ENCODE results near the gene CLCA2.

The CLCA2 gene

GRCh38 chr1:86455073-86455472 lies 31.1 kb downstream of the CLCA2 start:
- no peak for DNase-seq (ENCODE audit: low read depth)
- H3K4me3 ChIP-seq (ENCODE audit: control insufficient read depth, low read depth, low read length): no peak overlapping the region
- TF ChIP-seq CTCF (conservative IDR thresholded peaks at IDR 0.05; ENCODE audit: control insufficient read depth, insufficient read depth, low read depth, low read length): no peak

- H3K4me3 ChIP-seq (ENCODE audit: control insufficient read depth, low read depth, low read length): no peak overlapping the region
- no peak for DNase-seq (ENCODE audit: low read depth)
- no peak for TF ChIP-seq CTCF (conservative IDR thresholded peaks at IDR 0.05; ENCODE audit: control insufficient read depth, insufficient read depth, low read depth, low read length)
Observed at GRCh38 chr1:86460998-86461397, 37.0 kb downstream of the CLCA2 start.

- no peak for TF ChIP-seq CTCF (conservative IDR thresholded peaks at IDR 0.05; ENCODE audit: control insufficient read depth, insufficient read depth, low read depth, low read length)
- no peak for DNase-seq (ENCODE audit: low read depth)
- no peak overlapping the region for H3K4me3 ChIP-seq (ENCODE audit: control insufficient read depth, low read depth, low read length)
Observed at GRCh38 chr1:86461482-86461881, 37.5 kb downstream of the CLCA2 start.

- no peak for TF ChIP-seq CTCF (conservative IDR thresholded peaks at IDR 0.05; ENCODE audit: control insufficient read depth, insufficient read depth, low read depth, low read length)
- no peak for DNase-seq (ENCODE audit: low read depth)
- no peak overlapping the region for H3K4me3 ChIP-seq (ENCODE audit: control insufficient read depth, low read depth, low read length)
Observed at GRCh38 chr1:86464819-86465218, 40.8 kb downstream of the CLCA2 start.

- no peak for DNase-seq (ENCODE audit: low read depth)
- no peak for TF ChIP-seq CTCF (conservative IDR thresholded peaks at IDR 0.05; ENCODE audit: control insufficient read depth, insufficient read depth, low read depth, low read length)
- H3K4me3 ChIP-seq (ENCODE audit: control insufficient read depth, low read depth, low read length): no peak overlapping the region
Observed at GRCh38 chr1:86466109-86466844, 42.3 kb downstream of the CLCA2 start.

- TF ChIP-seq CTCF (conservative IDR thresholded peaks at IDR 0.05; ENCODE audit: control insufficient read depth, insufficient read depth, low read depth, low read length): no peak
- H3K4me3 ChIP-seq (ENCODE audit: control insufficient read depth, low read depth, low read length): no peak overlapping the region
- DNase-seq (ENCODE audit: low read depth): peak; percentile 50
Observed at GRCh38 chr1:86466986-86467385, 43.0 kb downstream of the CLCA2 start.
